GM20000 (cell line): ENCODE results near the gene KDM6B.

Experiments
- DNase-seq: peaks from one replicate; pipeline ENCODE4 v3.0.0; 2012; ENCODE audit warnings: low spot score
- CTCF ChIP-seq: IDR thresholded peaks from 2 replicates; pipeline ENCODE4 v1.5.1; 2012; ENCODE audit warnings: mild to moderate bottlenecking, control low read depth; ENCODE audit errors: extremely low read depth, missing control alignments

KDM6B gene

GRCh38 chr17:7814969-7815368 is 19.0 kb upstream of the KDM6B start:
- no peak for DNase-seq
- TF ChIP-seq CTCF: no peak

- DNase-seq: no peak
- TF ChIP-seq CTCF: no peak
These were observed 16.9 kb upstream of the KDM6B start for GRCh38 chr17:7816926-7817642.

GRCh38 chr17:7817643-7817964 is 16.4 kb upstream of the KDM6B start:
- no peak for TF ChIP-seq CTCF
- DNase-seq: no peak

- DNase-seq: no peak
- TF ChIP-seq CTCF: no peak
These were observed 16.0 kb upstream of the KDM6B start for GRCh38 chr17:7818026-7818425.

- TF ChIP-seq CTCF: no peak
- DNase-seq: no peak
These were observed 15.0 kb upstream of the KDM6B start for GRCh38 chr17:7818746-7819645.

GRCh38 chr17:7820231-7820630 is 13.8 kb upstream of the KDM6B start:
- no peak for DNase-seq
- TF ChIP-seq CTCF: no peak

- no peak for DNase-seq
- TF ChIP-seq CTCF: no peak
These were observed 11.9 kb upstream of the KDM6B start for GRCh38 chr17:7822126-7822525.
